ENCODE results near the gene PCSK5.

PCSK5 gene

GRCh38 chr9:76311537-76311936, 421.1 kb downstream of the PCSK5 start:
- no peaks in the 10 kb centered on the region for H3F3A ChIP-seq (ENCODE audit: insufficient read depth)
- TF ChIP-seq EZH2phosphoT487 (conservative IDR thresholded peaks at IDR 0.05; ENCODE audit: low read length) (no peak), CTCF (IDR thresholded peaks at IDR 0.05; ENCODE audit: insufficient read depth, low read length, poor library complexity, severe bottlenecking) (no peak)
- no peak overlapping the region for H3K27ac ChIP-seq (ENCODE audit: low read depth, low read length)
- H3K4me3 ChIP-seq (ENCODE audit: insufficient read depth, low read length, poor library complexity, severe bottlenecking), result no peak overlapping the region
- no peak overlapping the region for H3K4me2 ChIP-seq (ENCODE audit: low read depth, low read length, poor library complexity, severe bottlenecking)
- no peak overlapping the region for H3K9ac ChIP-seq (ENCODE audit: low read length)
- H3K9me3 ChIP-seq (ENCODE audit: insufficient read depth, low read length), result no peaks in the 10 kb centered on the region
- H3K79me2 ChIP-seq (ENCODE audit: insufficient read depth, low read length), result no peaks in the 10 kb centered on the region
- no peaks in the 10 kb centered on the region for H3K36me3 ChIP-seq (ENCODE audit: low read length)
- H4K20me1 ChIP-seq (ENCODE audit: low read depth, low read length), result no peaks in the 10 kb centered on the region
- H2AFZ ChIP-seq (ENCODE audit: low read depth, low read length, severe bottlenecking), result no peak overlapping the region
- H3K9me2 ChIP-seq (replicated peaks; ENCODE audit: insufficient read depth, low read length), result no peaks in the 10 kb centered on the region
- H3K27me3 ChIP-seq (ENCODE audit: low read length), result no peaks in the 10 kb centered on the region

GRCh38 chr9:76313771-76314170, 423.3 kb downstream of the PCSK5 start:
- TF ChIP-seq EZH2phosphoT487 (conservative IDR thresholded peaks at IDR 0.05; ENCODE audit: low read length), result no peak
- no peak for TF ChIP-seq CTCF (IDR thresholded peaks at IDR 0.05; ENCODE audit: insufficient read depth, low read length, poor library complexity, severe bottlenecking)
- no peak overlapping the region for H2AFZ ChIP-seq (ENCODE audit: low read depth, low read length, severe bottlenecking)

GRCh38 chr9:76314321-76314720, 423.8 kb downstream of the PCSK5 start:
- Histone ChIP-seq H3K27ac (ENCODE audit: low read depth, low read length) (no peak overlapping the region), H3K9me3 (ENCODE audit: insufficient read depth, low read length) (no peaks in the 10 kb centered on the region), H3F3A (ENCODE audit: insufficient read depth) (no peaks in the 10 kb centered on the region), H3K4me3 (ENCODE audit: insufficient read depth, low read length, poor library complexity, severe bottlenecking) (no peak overlapping the region), H3K9me2 (replicated peaks; ENCODE audit: insufficient read depth, low read length) (no peaks in the 10 kb centered on the region), H2AFZ (ENCODE audit: low read depth, low read length, severe bottlenecking) (no peak overlapping the region), H3K27me3 (ENCODE audit: low read length) (no peaks in the 10 kb centered on the region), H3K36me3 (ENCODE audit: low read length) (no peaks in the 10 kb centered on the region), H3K9ac (ENCODE audit: low read length) (no peak overlapping the region), H4K20me1 (ENCODE audit: low read depth, low read length) (no peaks in the 10 kb centered on the region), H3K79me2 (ENCODE audit: insufficient read depth, low read length) (no peaks in the 10 kb centered on the region), H3K4me2 (ENCODE audit: low read depth, low read length, poor library complexity, severe bottlenecking) (no peak overlapping the region)
- TF ChIP-seq EZH2phosphoT487 (conservative IDR thresholded peaks at IDR 0.05; ENCODE audit: low read length) (no peak), CTCF (IDR thresholded peaks at IDR 0.05; ENCODE audit: insufficient read depth, low read length, poor library complexity, severe bottlenecking) (no peak)

More at GRCh38 chr9:76313771-76314170, 423.3 kb downstream of the PCSK5 start:
- Histone ChIP-seq H3K27ac (ENCODE audit: low read depth, low read length) (no peak overlapping the region), H3K4me3 (ENCODE audit: insufficient read depth, low read length, poor library complexity, severe bottlenecking) (no peak overlapping the region), H3K27me3 (ENCODE audit: low read length) (no peaks in the 10 kb centered on the region), H3K9me3 (ENCODE audit: insufficient read depth, low read length) (no peaks in the 10 kb centered on the region), H3K36me3 (ENCODE audit: low read length) (no peaks in the 10 kb centered on the region), H3K4me2 (ENCODE audit: low read depth, low read length, poor library complexity, severe bottlenecking) (no peak overlapping the region), H3K9ac (ENCODE audit: low read length) (no peak overlapping the region), H3F3A (ENCODE audit: insufficient read depth) (no peaks in the 10 kb centered on the region), H4K20me1 (ENCODE audit: low read depth, low read length) (no peaks in the 10 kb centered on the region), H3K79me2 (ENCODE audit: insufficient read depth, low read length) (no peaks in the 10 kb centered on the region), H3K9me2 (replicated peaks; ENCODE audit: insufficient read depth, low read length) (no peaks in the 10 kb centered on the region)
